HepG2 (cell line): ENCODE data around the gene CD248. TPM values are rescaled to one million over a fixed set of nuclear protein-coding genes. Genes with fewer than 3 reads are reported as not detected.
A peak's percentile ranks its signal among the peaks of the same experiment; 100 is the strongest.

Experiments
- CSRNP2 ChIP-seq: sonication (generic); formaldehyde crosslinking; conservative IDR thresholded peaks from 2 replicates; pipeline ENCODE4 v1.8.0; 2022; ENCODE audit warnings: low read depth, missing genetic modification reagents
- HNRNPUL1 ChIP-seq: fragments of 200-400 bp; formaldehyde crosslinking; IDR thresholded peaks from 2 replicates; pipeline ENCODE4 v1.6.1; 2017; ENCODE audit warnings: low read depth, mild to moderate bottlenecking, low read length, moderate library complexity
- KAT7 ChIP-seq: IDR thresholded peaks from 2 replicates; pipeline ENCODE4 v1.6.1; 2018; ENCODE audit warnings: borderline replicate concordance, missing compliant biosample characterization
- KDM6A ChIP-seq: IDR thresholded peaks from 2 replicates; pipeline ENCODE4 v1.6.1; 2016; ENCODE audit warnings: low read depth
- MED1 ChIP-seq: sonication (generic); formaldehyde crosslinking; IDR thresholded peaks from 2 replicates; pipeline ENCODE4 v1.4.0; 2020; ENCODE audit warnings: missing genetic modification reagents
- RBM22 ChIP-seq: fragments of 200-400 bp; formaldehyde crosslinking; optimal IDR thresholded peaks from 2 replicates; pipeline ENCODE3; 2017; ENCODE audit warnings: mild to moderate bottlenecking, low read length, moderate library complexity
- RELA ChIP-seq: sonication (generic); formaldehyde crosslinking; IDR thresholded peaks from 2 replicates; pipeline ENCODE4 v1.4.0; 2020; ENCODE audit warnings: missing genetic modification reagents
- SYNCRIP ChIP-seq: fragments of 200-400 bp; formaldehyde crosslinking; IDR thresholded peaks from 2 replicates; pipeline ENCODE4 v1.6.1; 2018; ENCODE audit warnings: mild to moderate bottlenecking, low read depth, low read length; ENCODE audit not compliant: insufficient read depth
- TBX2 ChIP-seq: sonication (generic); formaldehyde crosslinking; IDR thresholded peaks from 2 replicates; pipeline ENCODE4 v1.5.0; 2020; ENCODE audit warnings: missing genetic modification reagents, mild to moderate bottlenecking, borderline replicate concordance
- ZBTB34 ChIP-seq: sonication (generic); formaldehyde crosslinking; IDR thresholded peaks from 2 replicates; pipeline ENCODE4 v1.8.0; 2022; ENCODE audit warnings: mild to moderate bottlenecking, missing genetic modification reagents
- ZBTB8A ChIP-seq: sonication (generic); formaldehyde crosslinking; IDR thresholded peaks from 2 replicates; pipeline ENCODE4 v1.4.0; 2020; ENCODE audit warnings: mild to moderate bottlenecking, low read depth, missing genetic modification reagents, borderline replicate concordance
- ZFX ChIP-seq: sonication (generic); formaldehyde crosslinking; IDR thresholded peaks from 2 replicates; pipeline ENCODE4 v1.4.0; 2020; ENCODE audit warnings: mild to moderate bottlenecking, low read depth, missing genetic modification reagents, moderate library complexity
- ZGPAT ChIP-seq: IDR thresholded peaks from 2 replicates; pipeline ENCODE4 v1.6.1; 2016; ENCODE audit warnings: mild to moderate bottlenecking
- ZNF660 ChIP-seq: sonication (generic); formaldehyde crosslinking; IDR thresholded peaks from 2 replicates; pipeline ENCODE4 v1.5.1; 2020; ENCODE audit warnings: mild to moderate bottlenecking, low read depth, missing genetic modification reagents, borderline replicate concordance
- ZNF687 ChIP-seq: sonication (generic); formaldehyde crosslinking; IDR thresholded peaks from 2 replicates; pipeline ENCODE4 v1.5.1; 2020; ENCODE audit warnings: mild to moderate bottlenecking, missing genetic modification reagents, moderate library complexity
- ZNF740 ChIP-seq: sonication (generic); formaldehyde crosslinking; IDR thresholded peaks from 2 replicates; pipeline ENCODE4 v1.4.0; 2020; ENCODE audit warnings: missing genetic modification reagents
- ZNF781 ChIP-seq: sonication (generic); formaldehyde crosslinking; IDR thresholded peaks from 2 replicates; pipeline ENCODE4 v1.5.1; 2020; ENCODE audit warnings: borderline replicate concordance, mild to moderate bottlenecking, missing genetic modification reagents; ENCODE audit errors: not compliant biosample characterization
- ZNF792 ChIP-seq: IDR thresholded peaks from 2 replicates; pipeline ENCODE4 v1.6.1; 2016
- ZNF839 ChIP-seq: sonication (generic); formaldehyde crosslinking; IDR thresholded peaks from 2 replicates; pipeline ENCODE4 v1.4.0; 2020; ENCODE audit warnings: missing genetic modification reagents, mild to moderate bottlenecking, borderline replicate concordance
- ZSCAN12 ChIP-seq: sonication (generic); formaldehyde crosslinking; IDR thresholded peaks from 2 replicates; pipeline ENCODE4 v1.9.0; 2021; ENCODE audit warnings: mild to moderate bottlenecking, missing genetic modification reagents
- polyA plus RNA-seq, 8 experiments: library from polyadenylated mRNA; depleted of rRNA in 3 of 8; stranded (reverse) in 7 of 8; unstranded in 1 of 8; fragments of >200 nt; fragmentation: Illumina TruSeq in 4 of 8; extraction: Trizol in 4 of 8; gene quantifications; 2 replicates each; pipeline versions ENCODE4 v1.2.1 to v1.2.3, GENCODE V29; 2011 to 2016; ENCODE audit warnings: low read depth in 4 of 8, missing spikeins in 1 of 8, mixed read lengths in 1 of 8; ENCODE audit not compliant: insufficient read depth in 1 of 8
- total RNA-seq, 5 experiments: library from RNA; depleted of rRNA; stranded (reverse); fragments of >200 nt; fragmentation: Illumina TruSeq; extraction: Trizol; gene quantifications; 2 replicates each; pipeline ENCODE4 v1.2.3, GENCODE V29; 2016; ENCODE audit warnings: low read depth in 1 of 5

Gene CD248
- total and polyA plus RNA-seq, 2 of the 13 experiments (the other 11 are each of a cell fraction or from before 2014, with no cell fraction given), result 0.25 to 0.35 TPM

- TF ChIP-seq TBX2 (CRISPR knock-in tag) (peak; percentile 95), RELA (CRISPR knock-in tag) (peak; percentile 48; the same call in 1 of the 2 replicates), ZNF839 (CRISPR knock-in tag) (peak; percentile 80; the same call in 1 of the 2 replicates), ZBTB8A (CRISPR knock-in tag) (no peak), ZNF781 (peak; percentile 79), ZGPAT (peak; percentile 95), HNRNPUL1 (no peak), ZNF740 (no peak), SYNCRIP (no peak), ZSCAN12 (CRISPR knock-in tag) (no peak), MED1 (CRISPR knock-in tag) (no peak; the same call in none of the 2 replicates), CSRNP2 (CRISPR knock-in tag) (no peak), ZNF687 (peak; percentile 85), ZBTB34 (0 out of 2 replicates have a peak, but pooled peaks have one; percentile 68), KAT7 (CRISPR knock-in tag) (peak; percentile 52; the same call in 1 of the 2 replicates), ZNF660 (CRISPR knock-in tag) (no peak), KDM6A (CRISPR knock-in tag) (peak; percentile 71; the same call in 1 of the 2 replicates), RBM22 (peak; percentile 40), ZNF792 (peak; percentile 56), ZFX (CRISPR knock-in tag) (peak; percentile 80)
Measured at GRCh38 chr11:66336234-66337102, 19.6 kb upstream of the CD248 start, which contains the start of gene RIN1 (continued).
